ENCODE measurements around the gene SIRPD.
A peak's percentile ranks its signal among the peaks of the same experiment; 100 is the strongest.

The SIRPD gene

DNA sequence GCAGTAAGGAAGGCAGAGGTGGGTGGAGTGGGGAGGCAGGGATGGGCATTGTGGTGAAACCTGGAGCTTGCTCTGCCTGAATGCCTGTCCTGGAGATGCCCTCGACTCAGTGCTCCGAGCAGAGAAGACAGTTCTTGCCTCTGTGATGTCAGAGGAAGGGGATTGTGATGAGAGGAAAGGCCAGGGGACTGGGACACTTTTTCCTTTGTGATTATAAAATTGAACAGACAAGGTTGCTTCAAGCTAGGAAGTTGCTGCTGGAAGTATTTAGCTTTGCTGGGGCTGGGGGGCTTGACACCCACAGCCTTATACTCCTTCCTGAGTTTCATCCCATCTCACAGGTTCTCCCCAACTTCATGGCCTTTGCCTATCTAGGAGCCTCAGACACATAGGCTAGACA lies at the start of gene SIRPD:
TSS of gene SIRPD (minus strand) at position 101 of the 400 bp plus-strand sequence. CDS start at position 49, 52 bp downstream.
- TF ChIP-seq, protein P1, sequence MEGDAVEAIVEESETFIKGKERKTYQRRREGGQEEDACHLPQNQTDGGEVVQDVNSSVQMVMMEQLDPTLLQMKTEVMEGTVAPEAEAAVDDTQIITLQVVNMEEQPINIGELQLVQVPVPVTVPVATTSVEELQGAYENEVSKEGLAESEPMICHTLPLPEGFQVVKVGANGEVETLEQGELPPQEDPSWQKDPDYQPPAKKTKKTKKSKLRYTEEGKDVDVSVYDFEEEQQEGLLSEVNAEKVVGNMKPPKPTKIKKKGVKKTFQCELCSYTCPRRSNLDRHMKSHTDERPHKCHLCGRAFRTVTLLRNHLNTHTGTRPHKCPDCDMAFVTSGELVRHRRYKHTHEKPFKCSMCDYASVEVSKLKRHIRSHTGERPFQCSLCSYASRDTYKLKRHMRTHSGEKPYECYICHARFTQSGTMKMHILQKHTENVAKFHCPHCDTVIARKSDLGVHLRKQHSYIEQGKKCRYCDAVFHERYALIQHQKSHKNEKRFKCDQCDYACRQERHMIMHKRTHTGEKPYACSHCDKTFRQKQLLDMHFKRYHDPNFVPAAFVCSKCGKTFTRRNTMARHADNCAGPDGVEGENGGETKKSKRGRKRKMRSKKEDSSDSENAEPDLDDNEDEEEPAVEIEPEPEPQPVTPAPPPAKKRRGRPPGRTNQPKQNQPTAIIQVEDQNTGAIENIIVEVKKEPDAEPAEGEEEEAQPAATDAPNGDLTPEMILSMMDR (conservative IDR thresholded peaks at IDR 0.05; ENCODE audit: low read depth, low read length) = no peak
- no peak for DNase-seq (ENCODE audit: low read depth)
- H3K4me3 ChIP-seq (ENCODE audit: low read length) = no peak within 1 kb of the TSS

DNA sequence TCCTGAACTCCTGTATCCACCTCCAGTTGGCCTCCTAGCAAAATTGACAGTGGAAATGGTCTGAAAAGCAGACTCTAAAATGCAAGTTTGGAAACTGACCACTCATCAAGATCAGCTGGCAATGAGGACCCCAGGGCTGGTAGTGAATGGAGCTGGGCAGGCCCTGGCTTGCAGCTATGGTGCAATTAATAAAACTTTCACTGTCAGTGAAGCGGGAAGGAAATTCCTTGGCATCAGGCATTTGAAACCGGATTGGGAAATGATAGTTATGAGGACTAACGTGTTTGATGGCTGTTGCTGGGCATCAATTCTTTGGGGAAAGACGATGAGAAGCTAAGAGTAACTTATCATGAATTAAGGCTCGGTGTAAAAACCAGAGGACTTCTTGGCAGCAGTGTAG lies 43.2 kb upstream of the SIRPD start:
- TF ChIP-seq, protein P1 (conservative IDR thresholded peaks at IDR 0.05; ENCODE audit: low read depth, low read length) = no peak
- DNase-seq (ENCODE audit: low read depth) = no peak
- H3K4me3 ChIP-seq (ENCODE audit: low read length) = no peak overlapping the region

DNA sequence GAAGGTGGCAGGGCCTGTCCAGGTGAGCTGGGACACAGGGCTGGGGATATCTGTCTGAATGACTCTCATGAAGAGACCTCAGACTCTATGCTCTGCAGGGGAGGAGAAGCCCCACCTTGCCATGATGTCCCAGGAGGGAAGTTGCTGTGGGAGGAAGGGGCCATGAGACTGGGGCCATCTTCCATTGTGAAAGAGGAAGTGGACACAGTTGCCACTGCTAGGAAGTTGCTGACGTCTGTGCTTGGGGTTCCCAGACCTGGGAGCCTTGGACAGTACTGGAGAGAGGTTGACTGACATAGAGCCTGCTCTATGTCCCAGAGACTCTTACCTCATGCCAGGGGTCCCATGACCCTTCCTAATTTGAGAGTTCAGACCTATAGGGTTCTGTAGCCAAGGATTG lies 37.8 kb upstream of the SIRPD start:
- no peak for DNase-seq (ENCODE audit: low read depth)
- TF ChIP-seq, protein P1 (conservative IDR thresholded peaks at IDR 0.05; ENCODE audit: low read depth, low read length) = no peak
- no peak overlapping the region for H3K4me3 ChIP-seq (ENCODE audit: low read length)

DNA sequence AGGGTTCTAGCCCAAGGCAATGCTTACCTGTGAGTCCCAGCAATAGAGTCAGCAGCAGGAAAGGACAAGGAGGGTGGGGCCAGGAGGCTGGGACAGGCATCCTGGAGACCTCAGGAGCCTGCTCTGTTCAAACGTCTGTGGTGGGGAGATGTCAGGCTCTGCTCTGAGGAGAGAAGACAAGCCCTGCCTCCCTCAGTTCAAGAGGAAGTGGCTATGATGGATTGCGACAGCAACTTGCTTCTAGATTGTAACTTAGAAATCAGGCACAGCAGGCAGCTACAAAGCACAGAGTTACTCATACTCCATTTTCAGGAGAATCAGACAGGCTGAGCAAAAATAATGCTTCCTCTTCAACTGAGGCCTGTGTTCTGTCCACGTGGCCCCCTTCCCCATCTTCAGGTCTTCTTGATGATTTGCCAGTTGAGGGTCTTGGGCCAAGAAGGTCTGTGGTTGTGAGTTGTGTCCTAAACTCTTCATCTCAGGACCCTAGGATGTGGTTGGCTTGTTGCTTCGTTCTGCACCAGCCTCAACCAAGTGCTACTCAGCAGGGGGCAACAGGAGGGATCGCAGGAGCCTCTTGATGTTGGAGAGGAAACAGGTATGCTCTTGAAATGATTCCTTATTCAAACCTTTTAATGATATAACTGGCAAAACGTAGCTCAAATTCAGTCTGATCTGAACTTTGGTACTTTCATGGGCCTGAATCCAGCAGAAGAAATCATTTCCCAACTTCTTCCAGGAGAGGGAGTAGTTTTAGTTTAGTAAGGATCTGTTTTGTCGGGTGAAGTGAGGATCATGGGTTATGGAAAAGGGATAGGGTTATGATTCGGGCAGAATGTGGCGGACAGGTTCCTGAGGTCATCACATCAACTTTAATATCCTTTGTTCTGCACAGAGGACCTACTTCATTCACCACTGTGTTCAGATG lies 31.3 kb upstream of the SIRPD start:
- DNase-seq (ENCODE audit: low read depth) = no peak
- H3K4me3 ChIP-seq (ENCODE audit: low read length) = no peak overlapping the region
- TF ChIP-seq, protein P1 (conservative IDR thresholded peaks at IDR 0.05; ENCODE audit: low read depth, low read length) = peak; percentile 24

DNA sequence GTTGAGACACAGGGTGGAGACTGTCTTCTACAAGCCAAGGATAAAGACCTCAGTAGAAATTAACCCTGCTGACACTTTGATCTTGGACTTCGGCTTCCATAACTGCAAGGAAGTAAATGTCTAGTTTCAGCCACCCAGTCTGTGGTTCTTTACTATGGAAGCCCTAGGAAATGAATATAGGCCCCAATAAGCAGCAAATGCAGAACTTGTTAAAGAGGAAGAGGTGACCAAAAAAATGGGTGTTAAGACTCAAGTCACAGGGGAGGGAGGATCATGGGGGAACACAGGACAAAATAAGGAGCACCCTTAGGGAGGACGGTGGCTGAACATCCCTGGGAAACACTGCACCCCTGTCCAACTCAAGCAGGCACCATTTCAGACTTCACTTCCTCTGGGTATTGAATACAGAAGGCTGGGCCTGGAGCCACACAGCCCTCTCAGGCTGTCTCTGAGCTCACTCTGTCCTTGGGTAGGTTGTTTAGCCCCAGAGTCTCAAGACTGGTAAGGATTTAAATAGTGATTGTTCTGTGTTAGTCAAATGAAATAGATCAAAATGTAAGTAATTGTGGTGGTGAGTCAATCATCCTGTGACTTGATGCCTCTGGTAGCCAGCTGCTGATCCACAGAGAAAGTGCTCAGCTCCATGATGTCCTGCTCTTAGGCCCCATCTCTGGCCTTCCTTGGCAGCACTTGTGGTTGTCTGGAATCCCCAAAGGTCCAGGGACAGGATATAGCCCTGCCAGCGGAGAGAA lies 30.5 kb upstream of the SIRPD start:
- DNase-seq (ENCODE audit: low read depth) = no peak
- no peak overlapping the region for H3K4me3 ChIP-seq (ENCODE audit: low read length)
- TF ChIP-seq, protein P1 (conservative IDR thresholded peaks at IDR 0.05; ENCODE audit: low read depth, low read length) = no peak

DNA sequence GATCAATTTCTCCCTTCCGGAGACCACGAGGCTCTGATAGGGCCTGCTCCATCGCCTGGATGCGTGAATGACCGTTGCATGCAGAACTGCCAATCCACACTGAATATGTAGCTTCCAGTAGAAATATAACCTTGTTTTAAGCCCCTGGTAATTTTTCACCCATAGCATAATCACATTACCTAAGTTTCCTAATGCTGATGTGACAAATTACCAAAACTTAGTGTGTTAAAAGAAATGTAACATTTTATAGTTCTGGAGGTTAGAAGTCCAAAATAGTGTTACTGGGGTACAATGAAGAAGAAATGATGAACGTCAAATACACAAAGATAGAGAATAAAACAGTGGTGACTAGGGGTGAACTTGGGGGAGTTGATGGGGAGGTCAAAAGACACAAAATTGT lies 22.0 kb upstream of the SIRPD start:
- DNase-seq (ENCODE audit: low read depth) = no peak
- TF ChIP-seq, protein P1 (conservative IDR thresholded peaks at IDR 0.05; ENCODE audit: low read depth, low read length) = no peak
- H3K4me3 ChIP-seq (ENCODE audit: low read length) = no peak overlapping the region
